ENCODE data around the gene CFAP61. TPM values are rescaled to one million over a fixed set of nuclear protein-coding genes. Genes with fewer than 3 reads are reported as not detected.

Gene CFAP61
- total RNA-seq, 4 donors from 2014 or later, result 0.68 to 3.7 (median 1.4) TPM

DNA sequence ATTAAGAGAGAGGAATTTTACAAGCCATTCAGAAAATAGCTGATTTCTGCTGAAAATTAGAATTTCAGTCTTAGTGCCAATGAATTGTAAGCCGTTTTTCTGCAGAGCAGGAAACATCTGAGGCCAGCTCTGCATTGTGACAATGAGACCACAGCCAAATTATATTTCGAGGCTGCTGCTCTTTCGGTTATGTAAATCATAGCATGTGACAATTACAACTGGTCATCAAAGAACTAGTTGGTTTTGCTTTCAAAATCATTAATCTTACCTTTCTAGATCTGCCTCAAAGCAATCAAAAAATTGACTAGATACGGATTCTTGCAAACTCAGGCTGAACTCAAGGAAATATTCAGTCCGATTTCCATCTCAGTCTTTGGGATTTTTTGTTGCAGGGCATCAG lies 282.2 kb downstream of the CFAP61 start:
- TF ChIP-seq CTCF (IDR thresholded peaks at IDR 0.05; ENCODE audit: low read depth), result no peak

- TF ChIP-seq CTCF (IDR thresholded peaks at IDR 0.05; ENCODE audit: low read depth), result no peak
Measured at GRCh38 chr20:20338133-20338730, 285.9 kb downstream of the CFAP61 start.

- TF ChIP-seq CTCF (IDR thresholded peaks at IDR 0.05; ENCODE audit: low read depth), result no peak
Measured at GRCh38 chr20:20340443-20340842, 288.1 kb downstream of the CFAP61 start.

GRCh38 chr20:20341371-20341770 lies 289.0 kb downstream of the CFAP61 start:
- no peak for TF ChIP-seq CTCF (IDR thresholded peaks at IDR 0.05; ENCODE audit: low read depth)

DNA sequence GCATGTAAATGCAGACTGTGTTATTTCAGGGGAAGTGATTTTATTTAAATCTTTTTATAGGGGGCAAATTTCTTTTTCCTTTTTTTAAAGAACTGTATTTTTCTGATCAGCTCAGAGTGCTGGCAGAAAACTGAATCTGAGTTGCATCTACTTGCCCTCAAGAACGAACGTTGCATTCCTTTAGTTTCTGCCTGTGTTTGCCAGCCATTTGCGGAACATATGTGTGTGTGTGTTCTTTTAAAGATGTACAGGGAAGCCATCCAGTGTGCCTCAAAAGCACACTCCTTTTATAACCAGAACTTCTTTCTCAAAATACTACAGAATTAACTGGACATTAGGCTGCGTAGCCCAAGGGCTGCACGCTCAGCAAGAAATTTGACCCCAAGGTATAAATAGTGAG lies 289.7 kb downstream of the CFAP61 start:
- no peak for TF ChIP-seq CTCF (IDR thresholded peaks at IDR 0.05; ENCODE audit: low read depth)

DNA sequence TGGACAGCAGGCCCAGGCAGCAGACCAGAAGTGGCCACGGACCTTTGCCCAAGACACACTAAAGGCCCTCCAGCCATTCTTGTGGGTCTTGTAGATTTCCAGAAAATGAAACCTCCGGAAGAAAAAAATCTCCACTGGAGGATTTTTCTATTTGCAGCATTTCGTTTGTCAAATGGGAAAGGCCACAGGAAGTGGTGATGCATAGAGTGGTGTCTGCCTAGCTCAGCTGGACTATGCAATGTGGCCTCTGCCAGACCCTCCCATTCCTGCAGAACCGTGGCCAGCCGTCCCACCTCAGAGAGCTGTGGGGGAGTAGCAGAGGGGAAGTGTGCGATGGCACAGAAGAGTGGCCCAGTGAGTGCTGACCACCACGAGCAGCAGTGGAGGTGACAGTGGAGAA lies 291.6 kb downstream of the CFAP61 start:
- no peak for TF ChIP-seq CTCF (IDR thresholded peaks at IDR 0.05; ENCODE audit: low read depth)

- TF ChIP-seq CTCF (IDR thresholded peaks at IDR 0.05; ENCODE audit: low read depth), result no peak
Measured at GRCh38 chr20:20344476-20344875, 292.1 kb downstream of the CFAP61 start.
